Endometrial microvascular endothelial cells (primary cell): ENCODE results near the gene OR10J1. TPM values are rescaled to one million over a fixed set of nuclear protein-coding genes. Genes with fewer than 3 reads are reported as not detected.
"Not testable (repeated sequence)": the region's sequence is repeated elsewhere in the genome, so short reads cannot be mapped to it uniquely, and the experiment has no call there.

ENCODE experiments used
- in situ Hi-C: cut with HindIII; loops from 2 replicates; pipeline ENCODE4 v1.10.0; 2017; ENCODE audit warnings: low sequenced_read_pairs, low pct_unique_long_range_greater_than_20kb; ENCODE audit errors: inconsistent ontology term
- total RNA-seq: library from RNA; depleted of rRNA; stranded (reverse); fragments of >200 nt; gene quantifications from one replicate; pipeline ENCODE4 v1.2.3, GENCODE V29; 2015; ENCODE audit errors: inconsistent ontology term

The OR10J1 gene, protein sequence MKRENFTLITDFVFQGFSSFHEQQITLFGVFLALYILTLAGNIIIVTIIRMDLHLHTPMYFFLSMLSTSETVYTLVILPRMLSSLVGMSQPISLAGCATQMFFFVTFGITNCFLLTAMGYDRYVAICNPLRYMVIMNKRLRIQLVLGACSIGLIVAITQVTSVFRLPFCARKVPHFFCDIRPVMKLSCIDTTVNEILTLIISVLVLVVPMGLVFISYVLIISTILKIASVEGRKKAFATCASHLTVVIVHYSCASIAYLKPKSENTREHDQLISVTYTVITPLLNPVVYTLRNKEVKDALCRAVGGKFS
- not detected for total RNA-seq

DNA sequence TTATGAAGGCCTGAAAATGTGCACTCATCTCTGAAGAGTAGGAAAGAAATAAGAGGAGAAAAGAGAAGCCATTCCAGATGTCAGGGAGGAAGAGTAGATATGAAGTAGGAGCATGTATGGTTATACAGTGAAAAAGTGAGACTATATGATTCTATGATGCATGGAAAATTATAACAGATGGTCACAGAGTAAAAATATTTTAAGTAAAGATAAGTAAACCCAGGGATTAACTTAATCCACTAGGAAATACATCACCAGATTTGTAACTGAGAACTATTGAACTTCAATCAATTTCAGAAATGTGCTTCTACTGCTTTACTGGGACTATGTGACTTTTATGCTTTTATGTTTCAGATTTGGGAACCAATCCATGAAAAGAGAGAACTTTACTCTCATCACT is at the start of gene OR10J1:
Gene OR10J1, plus strand, starts transcription at position 301 of the 400 bp plus-strand sequence. Its CDS starts 70 bp downstream, at position 371.
- in situ Hi-C loops = no loop called here

DNA sequence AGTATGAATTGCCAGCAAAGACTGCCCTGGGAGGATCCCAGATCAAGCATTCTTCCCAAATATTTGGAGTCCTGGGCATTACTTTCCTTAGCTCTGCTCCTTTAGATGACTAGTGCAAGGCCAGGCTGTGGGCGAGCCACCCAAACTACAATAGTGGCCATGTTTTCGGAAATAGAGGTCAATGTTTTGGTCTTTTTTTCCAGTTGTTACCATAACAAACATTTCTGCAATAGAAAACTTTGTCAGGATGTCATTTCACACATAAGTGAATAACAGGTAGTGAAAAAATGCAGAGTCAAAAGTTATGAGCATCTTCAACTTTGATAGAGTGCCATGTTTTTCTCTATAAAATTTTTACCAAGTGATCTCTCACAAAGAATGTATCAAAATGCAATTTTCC is 32.7 kb upstream of the OR10J1 start:
- in situ Hi-C loops = no loop called here

DNA sequence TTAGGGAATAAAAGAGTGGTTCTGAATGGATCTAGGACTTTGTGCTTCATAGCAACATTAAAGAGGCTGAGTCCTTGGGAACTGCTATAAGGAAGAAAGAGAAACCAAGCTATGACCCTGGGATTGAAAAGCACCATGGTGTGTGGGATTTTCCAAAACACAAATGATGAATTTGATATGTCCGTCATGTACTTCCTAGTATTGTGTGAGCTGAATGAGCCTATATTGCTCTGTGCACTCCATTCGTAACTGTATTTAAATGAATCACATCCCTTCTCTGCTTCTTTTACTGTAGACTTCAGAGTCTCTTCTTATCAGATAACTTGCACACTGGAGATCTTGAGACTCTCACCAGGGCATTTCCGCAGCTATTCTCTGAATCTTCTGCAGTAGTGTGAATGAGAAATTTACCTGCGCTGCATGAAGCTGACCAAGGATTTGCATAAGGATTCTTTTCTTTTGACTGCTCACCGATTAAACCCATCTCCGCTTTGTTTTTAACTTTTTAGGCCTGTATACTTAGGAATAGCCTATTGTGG is 30.6 kb upstream of the OR10J1 start:
- in situ Hi-C loops = no loop called here

DNA sequence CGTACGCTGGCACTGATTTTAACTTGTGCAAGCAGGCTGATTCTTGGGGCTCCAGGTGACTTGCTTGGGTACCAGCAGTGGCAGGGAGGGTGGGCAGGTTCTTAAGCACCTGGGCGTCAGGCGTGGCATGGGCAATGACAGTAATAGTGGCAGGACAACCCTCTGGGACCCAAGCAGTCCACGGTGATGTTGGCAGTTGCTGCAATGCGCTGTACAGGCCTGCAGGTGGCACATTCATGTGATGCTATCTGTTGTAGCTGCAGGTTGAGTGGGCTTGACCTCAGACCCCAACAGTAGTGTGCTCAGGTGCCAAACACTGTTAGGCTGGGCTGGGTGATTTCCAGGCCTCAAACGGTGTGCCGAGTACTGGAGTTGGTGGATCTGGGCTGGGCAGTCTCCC is 17.7 kb upstream of the OR10J1 start:
- in situ Hi-C loops = no loop called here

DNA sequence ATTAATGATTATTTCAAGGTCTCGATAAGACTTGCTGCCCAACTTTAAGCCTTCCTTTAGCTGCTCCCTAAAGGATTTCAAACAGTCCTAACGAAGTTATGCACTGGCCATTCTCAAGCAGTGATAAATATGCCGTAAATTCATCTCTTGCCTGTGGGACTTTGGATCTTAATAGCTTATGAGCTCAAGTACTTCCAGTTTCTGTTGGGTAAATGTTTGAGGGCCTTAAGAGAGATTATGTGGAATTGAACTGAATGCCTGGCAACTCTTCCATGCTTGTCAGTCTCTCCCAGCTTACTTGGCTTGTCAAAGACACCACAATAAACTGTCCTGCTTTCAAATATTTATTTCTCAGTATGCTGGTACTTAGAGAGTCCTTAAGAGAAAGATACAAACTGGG is 11.0 kb upstream of the OR10J1 start:
- in situ Hi-C loops = no loop called here

DNA sequence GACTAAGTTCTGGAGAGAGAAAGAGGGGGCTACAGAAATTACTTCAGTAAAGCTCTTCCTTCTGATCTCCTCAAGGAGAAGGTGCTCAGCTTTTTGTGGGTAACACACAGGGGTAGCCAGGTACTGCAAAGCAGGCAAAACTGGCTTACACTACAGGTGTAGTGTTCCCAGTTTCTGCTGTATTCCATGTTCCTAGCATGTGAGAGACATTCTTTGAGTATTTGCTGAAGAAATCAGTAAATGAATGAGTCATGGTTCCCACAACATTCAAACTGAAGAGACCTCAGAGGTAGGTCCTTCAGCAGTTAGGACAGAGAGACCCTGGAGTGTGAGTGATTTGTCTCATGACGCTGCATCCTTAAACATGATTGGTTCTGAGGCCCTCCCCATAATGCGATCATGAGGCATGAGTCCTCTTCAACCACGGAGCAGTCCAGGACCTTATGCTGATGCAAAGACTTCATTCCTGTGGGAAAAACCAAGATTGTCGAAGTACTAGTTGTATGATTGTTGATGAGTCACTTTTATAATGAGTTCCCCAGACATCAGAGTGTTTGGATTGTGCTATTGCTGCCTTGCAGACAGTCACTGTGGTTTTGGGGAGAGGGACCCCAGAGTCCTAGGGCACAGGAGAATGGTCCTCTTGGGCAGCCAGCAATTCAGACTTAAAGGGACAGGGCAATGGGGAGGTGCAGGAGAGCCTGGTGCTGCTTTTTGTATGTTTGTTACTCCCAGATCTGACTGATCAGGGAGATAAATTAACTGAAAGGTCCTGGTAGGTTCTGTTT is 10.3 kb upstream of the OR10J1 start:
- in situ Hi-C loops = no loop called here

DNA sequence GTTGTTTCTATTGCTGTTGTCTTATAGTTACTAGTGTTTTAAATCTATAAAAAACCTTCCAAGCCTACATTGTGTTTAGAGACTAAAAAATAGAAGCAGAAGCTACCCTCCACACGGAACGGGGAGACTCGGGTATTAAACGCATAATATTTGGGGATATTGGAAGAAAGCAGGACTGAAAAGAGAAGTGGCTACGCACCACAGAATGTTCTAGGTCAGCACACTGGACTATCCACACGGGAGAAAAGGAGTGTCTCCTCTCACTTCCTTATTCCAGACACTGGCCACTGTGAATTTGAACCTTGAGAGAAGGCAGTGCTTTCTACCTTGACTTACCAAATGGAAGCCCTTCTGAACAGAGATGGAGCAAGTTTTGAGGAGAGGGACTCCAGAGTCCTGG is 8.5 kb upstream of the OR10J1 start:
- in situ Hi-C loops = no loop called here

DNA sequence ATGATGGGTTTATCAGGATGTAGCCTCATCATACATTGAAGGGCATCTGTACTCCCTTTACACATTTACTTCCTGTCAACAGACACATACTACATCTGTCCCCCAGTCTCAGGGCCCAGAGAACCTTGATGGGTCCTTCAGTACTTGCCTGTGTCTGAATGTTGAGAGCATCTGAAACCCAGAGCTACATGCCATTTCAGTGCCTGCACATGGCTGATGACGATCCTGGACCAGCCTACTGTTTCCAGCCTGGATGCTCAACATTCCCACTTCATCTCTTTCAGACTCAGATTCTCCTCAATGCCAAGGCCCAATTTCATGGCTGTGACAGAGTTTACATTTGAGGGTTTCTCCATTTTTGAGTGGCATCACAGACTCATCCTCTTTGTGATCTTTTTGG is 7.6 kb upstream of the OR10J1 start, which contains the start of gene OR10J4:
Gene OR10J4, plus strand, starts transcription at position 301 of the 400 bp plus-strand sequence.
- in situ Hi-C loops = no loop called here

DNA sequence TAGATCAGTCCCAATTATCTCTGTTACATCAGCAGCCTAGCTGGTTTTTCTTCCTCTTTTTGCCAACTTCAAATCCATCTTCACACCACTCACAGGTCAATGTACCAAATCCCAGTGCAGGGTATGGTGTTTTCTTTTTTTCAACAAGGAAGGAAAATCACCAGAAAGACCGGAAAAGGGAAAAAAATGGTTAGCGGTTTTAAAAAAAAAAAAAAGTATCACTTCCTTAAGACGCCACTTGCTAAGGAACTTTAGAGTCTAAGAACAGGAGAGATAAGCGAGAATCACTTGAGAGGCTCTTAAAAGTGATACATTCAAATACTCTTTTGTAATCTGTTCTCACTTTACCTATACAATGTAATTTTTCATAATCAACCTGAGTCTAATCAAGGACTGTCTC is 3.1 kb upstream of the OR10J1 start:
- in situ Hi-C loops = no loop called here

DNA sequence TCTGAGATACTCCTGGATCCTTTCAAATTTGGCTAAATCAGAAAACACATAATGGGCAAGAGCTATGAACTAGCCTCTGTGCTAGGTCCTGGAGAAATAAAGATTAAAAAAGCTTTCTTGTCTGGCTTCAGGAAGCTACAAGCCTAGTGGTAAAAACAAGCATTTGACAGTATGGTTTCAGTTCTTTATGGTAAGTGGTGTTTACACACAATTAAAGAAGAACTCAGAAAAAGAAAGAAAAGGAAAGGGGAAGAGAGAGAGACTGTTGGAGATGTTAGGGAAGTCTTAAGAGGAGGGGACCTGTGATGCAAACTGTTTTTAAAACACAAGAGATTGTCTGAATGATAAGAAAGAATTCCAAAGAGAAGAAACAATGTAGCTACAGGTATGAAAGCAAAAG is 1.8 kb downstream of the OR10J1 start:
- in situ Hi-C loops = no loop called here

DNA sequence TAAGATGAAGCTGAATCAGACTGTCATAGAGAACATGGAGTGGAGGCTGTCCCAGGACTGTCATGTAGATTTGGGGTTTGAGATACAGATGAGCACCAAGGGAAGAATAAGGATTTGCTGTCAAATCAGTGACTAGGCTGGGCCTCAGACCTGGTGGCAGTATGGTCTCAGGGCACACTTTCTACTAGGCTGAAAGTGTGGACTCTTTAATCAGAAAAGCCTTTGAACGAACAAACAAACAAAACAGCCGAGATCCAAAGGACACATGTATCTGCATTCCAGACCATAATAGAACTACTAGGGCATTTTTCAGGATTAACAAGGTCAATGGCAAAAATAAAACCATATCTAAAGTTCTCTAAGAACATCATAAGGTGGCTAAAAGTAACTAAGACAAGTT is 2.9 kb downstream of the OR10J1 start:
- in situ Hi-C loops = no loop called here

DNA sequence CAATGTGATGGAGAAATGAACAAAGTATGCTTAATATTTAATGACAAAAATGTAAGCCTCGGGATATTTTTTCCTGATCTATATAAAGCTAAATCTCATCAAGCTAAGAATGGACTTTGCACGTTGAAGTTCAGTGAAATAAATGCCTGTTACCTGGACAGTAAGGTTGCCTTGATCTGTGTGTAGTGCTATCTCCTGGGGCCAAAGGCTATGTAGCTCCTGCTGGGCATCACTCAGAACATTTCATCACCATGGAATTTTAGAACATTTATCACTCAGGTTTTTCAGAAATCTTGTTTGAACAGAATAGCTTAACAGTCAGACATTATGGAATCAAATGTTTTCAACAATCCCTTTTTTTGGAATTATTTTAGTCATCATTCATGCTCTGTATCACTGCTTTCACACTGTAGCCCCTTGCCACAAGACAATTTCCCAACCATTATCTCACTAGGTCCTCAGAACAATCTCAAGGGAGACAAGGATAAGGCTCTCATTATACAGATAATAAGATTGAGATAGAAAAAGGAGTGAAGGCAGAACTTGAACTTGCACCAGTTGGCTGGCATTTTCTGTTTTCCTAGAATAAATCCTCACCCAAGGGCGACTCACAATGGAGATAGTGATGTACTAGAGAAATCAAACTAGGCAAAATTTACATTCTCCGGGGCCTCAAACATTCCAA is 3.7 kb downstream of the OR10J1 start:
- in situ Hi-C loops = no loop called here

DNA sequence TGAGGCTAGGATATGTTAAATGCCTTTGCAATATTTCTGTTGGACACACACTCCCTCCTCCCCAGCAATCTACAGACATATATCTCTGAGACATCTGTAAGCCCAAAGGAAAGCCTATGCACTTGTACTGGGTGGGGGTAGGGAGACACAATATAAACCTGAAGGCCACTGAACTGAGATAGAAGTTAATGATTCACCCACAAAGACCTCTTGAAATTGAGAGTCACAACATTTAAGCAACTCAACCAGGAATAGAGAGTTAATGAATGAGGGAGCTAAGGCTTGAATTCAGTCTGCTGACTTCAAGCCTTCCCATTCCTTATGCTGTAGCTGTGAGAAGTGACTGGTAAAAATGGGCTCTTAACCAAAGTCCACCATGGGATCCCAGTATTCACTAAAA is 5.0 kb downstream of the OR10J1 start:
- in situ Hi-C loops = no loop called here

DNA sequence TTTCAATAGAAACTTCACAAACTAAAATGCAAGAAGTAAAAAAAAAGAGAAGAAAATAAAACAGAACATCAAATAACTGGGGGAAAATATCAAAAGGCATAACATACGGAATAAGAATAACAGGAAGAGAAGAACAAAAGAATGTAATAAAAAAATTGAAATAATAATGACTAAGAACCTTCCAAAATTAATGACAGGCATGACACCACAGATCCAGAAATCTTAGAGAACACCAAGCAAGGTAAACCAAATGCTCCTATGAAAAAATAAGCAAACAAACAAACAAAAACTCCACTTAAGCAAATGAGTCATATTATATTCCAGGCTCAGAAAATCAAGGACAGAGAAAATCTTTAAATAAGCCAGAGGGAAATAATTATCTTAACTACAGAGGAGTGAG is 8.7 kb downstream of the OR10J1 start:
- in situ Hi-C loops = no loop called here

DNA sequence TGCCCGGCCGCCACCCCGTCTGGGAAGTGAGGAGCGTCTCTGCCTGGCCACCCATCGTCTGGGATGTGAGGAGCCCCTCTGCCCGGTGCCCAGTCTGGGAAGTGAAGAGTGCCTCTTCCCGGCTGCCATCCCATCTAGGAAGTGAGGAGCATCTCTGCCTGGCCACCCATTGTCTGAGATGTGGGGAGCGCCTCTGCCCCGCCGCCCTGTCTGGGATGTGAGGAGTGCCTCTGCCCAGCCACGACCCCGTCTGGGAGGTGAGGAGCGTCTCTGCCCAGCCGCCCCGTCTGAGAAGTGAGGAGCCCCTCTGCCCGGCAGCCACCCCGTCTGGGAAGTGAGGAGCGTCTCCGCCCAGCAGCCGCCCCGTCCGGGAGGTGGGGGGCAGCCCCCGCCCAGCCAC is 10.1 kb downstream of the OR10J1 start:
- in situ Hi-C loops = not testable (repeated sequence)

DNA sequence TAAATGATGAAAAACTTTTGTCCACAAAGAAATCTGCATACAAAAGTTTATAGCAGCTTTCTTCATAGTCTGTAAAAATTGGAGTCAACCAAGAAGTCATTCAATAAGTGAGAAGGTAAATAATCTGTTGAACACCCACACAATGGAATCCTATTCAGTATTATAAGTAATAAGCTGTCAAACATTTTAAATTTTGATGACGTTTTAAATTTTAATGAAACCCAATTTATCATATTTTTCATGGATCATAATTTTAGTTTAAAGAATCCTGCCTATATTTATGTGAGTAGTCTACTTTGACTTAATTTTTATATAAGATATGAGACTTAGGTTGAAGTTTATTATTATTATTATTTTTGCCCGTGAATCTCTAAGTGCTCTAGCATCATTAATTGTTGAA is 20.0 kb downstream of the OR10J1 start:
- in situ Hi-C loops = no loop called here

DNA sequence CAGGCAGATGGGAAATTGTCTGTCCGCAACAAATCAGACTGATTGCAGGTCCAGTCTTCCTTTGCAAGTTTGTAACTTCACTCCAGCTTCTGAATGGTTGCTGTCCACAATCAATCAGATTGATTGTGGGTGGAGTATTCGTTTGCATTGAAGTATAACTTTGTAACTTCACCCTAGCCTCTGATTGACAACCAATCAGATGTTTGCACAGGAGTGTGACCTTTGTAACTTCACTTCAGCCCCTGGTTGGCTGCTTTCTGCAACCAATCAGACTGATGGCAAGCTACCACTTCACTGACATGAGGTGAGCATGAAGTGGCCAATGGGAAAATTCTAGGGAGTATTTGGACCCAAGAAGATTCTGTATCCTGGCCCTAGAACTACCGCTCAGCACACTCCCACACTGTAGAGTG is 25.7 kb downstream of the OR10J1 start:
- in situ Hi-C loops = no loop called here

DNA sequence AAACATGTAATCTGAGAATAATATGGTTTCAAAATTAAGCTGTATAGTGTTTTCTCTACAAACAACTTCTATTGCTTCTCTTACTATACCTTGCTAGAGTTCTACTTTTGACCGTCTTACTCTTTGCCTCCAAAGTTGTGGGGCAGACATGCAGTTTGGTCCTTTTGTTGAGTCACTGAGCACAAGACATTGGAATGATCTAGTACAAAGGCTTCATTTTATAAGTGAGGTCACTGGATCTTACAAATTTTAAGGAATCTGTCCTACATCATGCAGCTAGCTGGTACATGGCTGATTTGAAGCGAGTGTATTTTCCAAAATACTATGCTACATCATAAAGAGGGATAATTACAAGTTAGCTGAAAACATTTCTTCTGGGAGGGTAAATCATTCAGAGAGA is 28.8 kb downstream of the OR10J1 start:
- in situ Hi-C loops = no loop called here

DNA sequence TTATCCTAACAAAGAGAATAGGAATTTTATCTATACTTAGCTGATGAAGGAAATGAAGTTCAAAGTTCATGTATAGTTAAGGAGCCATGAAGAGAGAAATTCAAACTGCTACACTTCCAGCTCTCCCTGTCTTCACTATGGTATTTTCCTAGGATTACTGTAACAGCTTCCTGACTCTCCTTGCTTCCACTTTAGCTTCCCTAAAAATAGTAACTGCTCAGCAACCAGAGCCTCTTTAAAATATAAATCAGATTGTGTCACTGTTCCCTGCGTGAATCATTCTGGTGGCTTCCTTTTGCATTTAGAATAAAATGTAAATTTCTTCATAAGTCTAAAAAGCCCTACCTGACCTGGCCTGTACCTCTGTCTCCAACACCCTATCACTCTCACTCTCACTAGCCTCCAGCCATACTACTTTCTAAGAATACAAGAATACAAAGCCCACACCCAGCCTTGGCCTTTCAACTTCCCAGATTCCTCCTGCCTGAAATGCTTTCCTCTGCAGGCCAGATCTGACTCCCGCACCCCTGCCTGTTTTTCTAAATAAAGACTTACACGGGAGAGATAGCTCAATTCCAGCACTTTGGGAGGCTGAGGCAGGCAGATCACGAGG is 30.5 kb downstream of the OR10J1 start:
- in situ Hi-C loops = no loop called here
